ENCODE measurements around the gene TRANK1.
A peak's percentile ranks its signal among the peaks of the same experiment; 100 is the strongest.
"Not testable (repeated sequence)": the region's sequence is repeated elsewhere in the genome, so short reads cannot be mapped to it uniquely, and the experiment has no call there.

Gene TRANK1

DNA sequence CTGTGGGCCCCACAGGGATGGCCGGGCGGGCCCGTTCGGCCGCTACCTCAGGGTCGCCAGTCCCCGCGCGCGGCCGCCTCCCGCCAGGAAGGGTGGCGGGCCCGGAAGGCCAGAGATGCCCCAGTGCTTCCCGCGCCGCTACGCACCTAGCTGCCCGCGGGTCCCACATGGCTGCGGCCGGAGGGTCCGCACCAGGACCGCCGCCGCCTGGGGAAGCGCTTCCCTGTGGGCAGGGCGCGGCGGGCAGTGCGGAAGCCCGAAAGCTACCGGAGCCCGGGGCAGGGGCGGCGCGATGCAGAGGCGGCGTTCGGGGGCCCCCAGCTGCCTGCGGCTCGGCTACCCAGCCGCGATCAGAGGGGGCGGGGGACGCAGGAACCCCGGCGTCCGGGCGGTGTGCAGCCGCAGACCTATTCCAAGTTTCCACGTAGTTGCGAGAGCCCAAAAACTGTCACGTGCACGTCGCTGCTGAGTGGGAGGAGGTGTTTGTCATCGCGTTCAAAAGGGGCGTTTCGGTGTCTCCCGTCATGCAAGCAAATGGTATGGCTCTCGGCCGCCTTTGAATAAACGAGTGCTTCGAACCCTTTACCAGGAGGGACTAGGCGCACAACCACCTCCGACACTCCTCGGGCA is at the start of gene TRANK1:
Gene TRANK1 (minus strand): TSS at position 414 of the 630 bp plus-strand sequence. CDS start 245 bp downstream, at position 169.
- DNase-seq (ENCODE audit: extremely low read depth in 1 of 2, low read depth in 1 of 2): peak; percentile 59 to 77

DNA sequence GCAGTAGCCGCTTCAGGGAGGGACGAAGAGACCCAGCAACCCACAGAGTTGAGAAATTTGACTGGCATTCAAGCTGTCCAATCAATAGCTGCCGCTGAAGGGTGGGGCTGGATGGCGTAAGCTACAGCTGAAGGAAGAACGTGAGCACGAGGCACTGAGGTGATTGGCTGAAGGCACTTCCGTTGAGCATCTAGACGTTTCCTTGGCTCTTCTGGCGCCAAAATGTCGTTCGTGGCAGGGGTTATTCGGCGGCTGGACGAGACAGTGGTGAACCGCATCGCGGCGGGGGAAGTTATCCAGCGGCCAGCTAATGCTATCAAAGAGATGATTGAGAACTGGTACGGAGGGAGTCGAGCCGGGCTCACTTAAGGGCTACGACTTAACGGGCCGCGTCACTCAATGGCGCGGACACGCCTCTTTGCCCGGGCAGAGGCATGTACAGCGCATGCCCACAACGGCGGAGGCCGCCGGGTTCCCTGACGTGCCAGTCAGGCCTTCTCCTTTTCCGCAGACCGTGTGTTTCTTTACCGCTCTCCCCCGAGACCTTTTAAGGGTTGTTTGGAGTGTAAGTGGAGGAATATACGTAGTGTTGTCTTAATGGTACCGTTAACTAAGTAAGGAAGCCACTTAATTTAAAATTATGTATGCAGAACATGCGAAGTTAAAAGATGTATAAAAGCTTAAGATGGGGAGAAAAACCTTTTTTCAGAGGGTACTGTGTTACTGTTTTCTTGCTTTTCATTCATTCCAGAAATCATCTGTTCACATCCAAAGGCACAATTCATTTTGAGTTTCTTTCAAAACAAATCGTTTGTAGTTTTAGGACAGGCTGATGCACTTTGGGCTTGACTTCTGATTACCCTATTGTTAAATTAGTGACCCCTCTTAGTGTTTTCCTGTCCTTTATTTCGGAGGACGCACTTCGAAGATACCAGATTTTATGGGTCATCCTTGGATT is 48.8 kb upstream of the TRANK1 start, which contains the start of gene MLH1:
Gene MLH1 (plus strand): TSS at position 193 of the 958 bp plus-strand sequence. CDS start 30 bp downstream, at position 223.
- peak; percentile 78 to 88 for DNase-seq (ENCODE audit: extremely low read depth in 1 of 2, low read depth in 1 of 2)

DNA sequence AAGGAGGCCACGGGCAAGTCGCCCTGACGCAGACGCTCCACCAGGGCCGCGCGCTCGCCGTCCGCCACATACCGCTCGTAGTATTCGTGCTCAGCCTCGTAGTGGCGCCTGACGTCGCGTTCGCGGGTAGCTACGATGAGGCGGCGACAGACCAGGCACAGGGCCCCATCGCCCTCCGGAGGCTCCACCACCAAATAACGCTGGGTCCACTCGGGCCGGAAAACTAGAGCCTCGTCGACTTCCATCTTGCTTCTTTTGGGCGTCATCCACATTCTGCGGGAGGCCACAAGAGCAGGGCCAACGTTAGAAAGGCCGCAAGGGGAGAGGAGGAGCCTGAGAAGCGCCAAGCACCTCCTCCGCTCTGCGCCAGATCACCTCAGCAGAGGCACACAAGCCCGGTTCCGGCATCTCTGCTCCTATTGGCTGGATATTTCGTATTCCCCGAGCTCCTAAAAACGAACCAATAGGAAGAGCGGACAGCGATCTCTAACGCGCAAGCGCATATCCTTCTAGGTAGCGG is 48.0 kb upstream of the TRANK1 start, which contains the start of gene EPM2AIP1:
Gene EPM2AIP1 (minus strand): TSS at position 326 of the 520 bp plus-strand sequence. CDS start 54 bp downstream, at position 272.
- DNase-seq (ENCODE audit: extremely low read depth in 1 of 2, low read depth in 1 of 2): peak; percentile 92 to 99

DNA sequence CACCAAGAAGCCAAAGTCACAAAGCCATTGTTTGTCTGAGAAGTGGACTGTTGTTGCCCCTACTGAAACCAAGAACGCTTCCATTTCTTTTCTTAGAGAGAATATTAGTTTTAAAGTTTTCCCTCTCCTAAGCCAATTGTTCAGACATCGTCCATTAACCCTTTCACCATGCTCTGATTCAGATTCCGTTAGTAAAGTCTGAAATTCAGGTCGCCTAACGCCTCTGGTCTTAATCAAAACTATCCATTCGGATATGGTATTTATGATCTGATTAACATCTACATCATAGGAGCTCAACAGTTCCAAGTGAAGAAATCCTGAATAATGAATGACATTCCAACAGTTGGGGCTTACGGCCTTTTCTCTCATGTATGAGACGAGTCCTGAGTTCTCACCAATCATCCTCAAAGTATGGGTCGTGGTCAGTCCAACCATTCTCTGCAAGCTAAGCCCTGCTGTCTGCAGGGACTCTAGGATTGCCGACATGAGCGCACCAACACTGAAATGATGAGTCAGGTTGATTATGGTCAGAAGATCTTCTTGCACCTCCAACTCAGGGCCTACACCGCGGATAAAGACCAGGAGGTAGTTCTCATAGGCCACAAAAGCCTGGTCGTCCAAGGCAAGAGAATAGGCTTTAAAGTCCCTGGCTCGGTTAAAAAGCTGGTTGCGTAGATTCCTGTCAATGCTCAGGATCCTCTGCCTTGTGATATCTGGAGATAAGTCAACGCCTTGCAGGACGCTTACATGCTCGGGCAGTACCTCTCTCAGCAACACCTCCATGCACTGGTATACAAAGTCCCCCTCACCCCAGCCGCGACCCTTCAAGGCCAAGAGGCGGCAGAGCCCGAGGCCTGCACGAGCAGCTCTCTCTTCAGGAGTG is 47.3 kb upstream of the TRANK1 start:
- DNase-seq (ENCODE audit: extremely low read depth in 1 of 2, low read depth in 1 of 2): no peak

DNA sequence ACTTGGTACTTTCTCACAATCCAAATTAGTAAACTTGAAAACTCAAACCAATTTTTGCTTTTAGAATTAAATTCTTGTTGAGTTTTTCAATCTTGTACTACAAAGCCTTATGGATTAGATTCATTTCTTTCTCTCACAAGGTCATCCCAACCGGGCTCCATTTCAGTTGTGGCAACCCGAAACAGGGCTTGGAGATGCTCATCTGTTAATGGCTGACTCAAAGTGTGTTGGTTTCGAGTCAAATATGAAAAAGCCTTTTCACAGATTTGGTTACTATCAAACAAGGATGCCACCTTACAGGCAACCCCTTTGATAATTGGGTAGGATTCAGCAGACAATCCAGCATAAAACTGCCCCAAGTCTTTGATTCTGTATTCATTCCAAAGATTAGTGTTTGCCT is 46.3 kb upstream of the TRANK1 start:
- peak in 1 of 2 donors; percentile 37 for DNase-seq (ENCODE audit: extremely low read depth in 1 of 2, low read depth in 1 of 2)

DNA sequence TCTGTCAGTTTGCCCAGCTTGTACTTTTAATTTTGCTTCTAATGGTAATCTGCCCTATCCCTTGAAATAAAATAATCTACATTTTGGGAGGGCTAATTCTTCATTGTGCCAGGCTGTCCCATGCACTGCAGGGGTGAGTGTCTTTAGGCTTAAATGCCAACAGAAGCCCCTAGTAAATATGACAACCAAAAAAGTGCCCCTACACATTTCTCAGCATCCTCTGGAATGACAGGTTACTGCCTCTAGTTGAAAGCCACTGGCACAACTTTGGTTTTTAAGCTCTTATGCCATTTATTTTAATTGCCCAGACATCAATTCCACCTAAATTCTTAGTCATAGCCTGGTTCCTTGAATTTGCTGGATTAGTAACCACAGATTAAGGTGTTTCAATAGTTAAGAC is 44.7 kb upstream of the TRANK1 start:
- DNase-seq (ENCODE audit: extremely low read depth in 1 of 2, low read depth in 1 of 2): no peak

DNA sequence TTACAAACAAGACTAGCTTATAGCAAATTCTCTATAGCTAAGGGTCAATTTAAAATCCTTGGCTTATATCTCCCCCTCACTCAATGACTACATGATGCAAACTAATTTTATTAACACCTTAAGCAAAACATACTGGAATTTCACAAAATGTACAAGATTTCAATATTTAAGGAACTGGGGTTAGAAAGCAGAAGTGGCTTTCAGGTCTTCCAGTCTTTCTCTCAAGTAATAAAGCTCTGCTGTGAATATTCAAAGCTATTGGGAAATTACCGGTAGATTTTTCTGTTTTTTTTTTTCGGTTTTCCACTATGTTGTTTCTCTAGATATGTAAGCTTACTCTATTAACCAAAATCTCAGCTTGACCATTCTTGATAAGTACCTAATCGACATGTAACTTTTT is 44.2 kb upstream of the TRANK1 start:
- no peak for DNase-seq (ENCODE audit: extremely low read depth in 1 of 2, low read depth in 1 of 2)

DNA sequence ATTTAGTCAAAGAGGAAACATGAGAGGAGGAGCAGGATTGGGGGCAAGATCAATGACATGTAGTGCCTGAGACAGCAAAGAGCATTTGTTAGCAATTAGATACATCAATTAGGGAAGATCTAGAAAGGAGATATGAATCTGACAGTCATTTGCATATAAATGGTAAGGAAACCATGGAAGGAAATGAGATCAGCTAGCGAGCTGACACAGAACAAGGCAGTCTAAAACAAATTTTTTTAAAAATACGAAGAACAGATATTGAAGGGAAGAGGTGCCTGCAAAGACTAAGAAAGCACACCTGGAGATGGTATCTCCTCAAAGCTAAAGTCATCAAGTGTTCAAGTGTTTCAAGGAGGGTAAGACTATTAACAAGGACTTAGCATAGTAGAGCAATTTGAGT is 43.5 kb upstream of the TRANK1 start:
- DNase-seq (ENCODE audit: extremely low read depth in 1 of 2, low read depth in 1 of 2): no peak

DNA sequence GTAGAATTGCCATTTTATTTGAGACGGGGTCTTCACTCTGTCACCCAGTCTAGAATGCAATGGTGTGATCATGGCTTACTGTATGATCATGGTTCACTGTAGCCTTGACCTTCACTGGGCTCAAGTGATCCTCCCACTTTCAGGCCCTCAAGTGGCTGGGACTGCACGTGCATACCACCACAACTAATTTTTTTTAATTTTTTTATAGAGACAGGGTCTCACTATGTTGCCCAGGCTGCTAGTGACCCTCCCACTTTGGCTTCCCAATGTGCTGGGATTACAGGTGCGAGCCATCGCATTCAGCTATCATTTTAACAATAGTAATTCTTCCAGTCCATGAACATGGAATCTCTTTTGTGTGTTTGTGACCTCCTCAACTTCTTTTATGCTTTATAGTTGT is 36.2 kb upstream of the TRANK1 start:
- DNase-seq (ENCODE audit: extremely low read depth in 1 of 2, low read depth in 1 of 2): no peak

DNA sequence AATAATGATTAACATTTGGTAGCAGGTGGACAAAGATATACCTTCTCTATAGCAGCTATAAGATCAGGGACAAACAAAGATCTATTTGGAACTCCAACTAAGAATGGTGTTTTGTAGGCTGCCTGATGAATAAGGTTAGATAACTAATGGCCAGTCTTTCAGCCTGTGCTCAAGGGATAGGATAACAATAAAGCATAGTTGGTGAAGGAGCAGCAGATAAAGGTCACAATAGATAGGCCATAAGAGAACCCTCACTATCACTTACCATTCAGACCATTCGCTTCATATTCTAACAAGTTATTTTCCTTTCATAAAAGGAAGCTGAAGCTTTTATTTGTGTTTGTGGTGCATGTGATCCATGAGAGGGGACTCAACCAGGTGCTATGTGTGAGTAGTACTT is 28.3 kb upstream of the TRANK1 start:
- DNase-seq (ENCODE audit: extremely low read depth in 1 of 2, low read depth in 1 of 2): no peak

DNA sequence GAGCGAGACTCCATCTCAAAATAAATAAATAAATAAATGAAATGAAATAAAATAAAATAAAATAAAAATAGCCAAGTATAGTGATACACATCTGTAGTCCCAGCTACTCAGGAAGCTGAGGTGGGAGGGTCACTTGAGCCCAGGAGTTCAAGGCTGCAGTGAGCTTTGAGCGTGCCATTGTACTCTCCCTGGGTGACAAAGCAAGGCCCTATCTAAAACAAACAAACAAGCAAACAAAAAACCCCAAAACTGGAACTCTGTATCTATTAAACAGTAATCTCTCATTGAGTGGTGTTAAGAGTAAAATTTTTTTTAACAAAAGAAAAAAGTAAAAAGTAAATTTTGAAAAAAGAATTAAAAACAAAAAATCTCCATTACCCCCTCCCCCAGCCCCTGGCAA is 27.3 kb upstream of the TRANK1 start:
- DNase-seq (ENCODE audit: extremely low read depth in 1 of 2, low read depth in 1 of 2): no peak

DNA sequence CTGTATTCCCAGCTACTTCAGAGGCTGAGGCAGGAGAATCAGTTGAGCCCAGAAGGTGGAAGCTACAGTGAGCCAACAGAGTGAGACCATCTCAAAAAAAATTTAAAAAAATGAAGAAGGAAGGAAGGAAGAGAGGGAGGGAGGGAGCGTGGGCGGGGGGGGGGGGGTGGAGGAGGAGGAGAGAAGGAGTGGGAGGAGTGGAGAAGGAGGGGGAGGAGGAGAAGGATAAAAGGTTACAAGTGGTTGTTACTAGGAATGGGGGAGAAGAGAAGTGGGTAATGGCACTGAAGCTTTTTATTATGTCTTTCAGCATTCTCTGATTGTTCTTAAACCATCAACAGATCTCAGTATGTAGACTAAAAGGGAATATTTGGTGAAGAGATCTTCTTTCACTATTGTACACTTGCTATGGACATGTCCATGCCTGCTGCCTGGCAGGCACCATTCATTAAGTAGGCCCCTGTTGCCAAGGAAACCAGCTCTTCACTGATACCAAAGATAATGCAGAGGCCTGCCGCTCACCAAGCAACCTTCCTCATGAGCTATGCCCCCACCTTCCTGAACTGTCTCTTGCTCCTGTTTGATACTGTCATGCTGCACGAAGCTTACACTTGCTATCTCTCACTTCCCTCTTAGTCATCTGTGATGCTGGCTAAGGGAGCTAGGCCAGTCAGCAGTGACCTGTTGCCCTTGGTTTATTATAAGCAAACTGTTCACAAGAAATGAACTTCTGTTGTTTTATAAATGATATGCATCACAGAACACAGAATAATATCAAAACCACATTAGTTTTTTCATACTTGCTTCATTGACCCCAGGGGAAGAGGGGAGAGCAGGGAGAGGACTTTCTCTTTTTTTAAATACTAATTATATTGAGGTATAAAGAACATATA is 24.9 kb upstream of the TRANK1 start:
- peak in 1 of 2 donors; percentile 53 for DNase-seq (ENCODE audit: extremely low read depth in 1 of 2, low read depth in 1 of 2)

DNA sequence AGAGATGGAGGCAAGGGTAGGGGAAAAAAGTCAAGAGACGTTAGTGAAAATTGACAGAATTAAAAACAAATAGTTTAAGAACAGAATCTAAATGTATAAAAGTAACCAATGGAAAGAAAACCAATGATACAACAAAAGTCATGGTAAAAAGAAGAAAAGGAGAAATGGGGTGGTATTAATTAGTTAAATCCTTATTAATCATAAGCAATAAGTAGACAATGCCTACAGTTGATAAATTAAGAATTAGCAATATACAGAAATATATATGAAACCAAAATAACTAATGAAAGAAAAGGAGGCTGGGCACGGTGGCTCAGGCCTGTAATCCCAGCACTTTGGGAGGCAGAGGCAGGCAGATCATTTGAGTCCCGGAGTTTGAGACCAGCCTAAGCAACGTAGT is 24.2 kb upstream of the TRANK1 start:
- DNase-seq (ENCODE audit: extremely low read depth in 1 of 2, low read depth in 1 of 2): no peak

DNA sequence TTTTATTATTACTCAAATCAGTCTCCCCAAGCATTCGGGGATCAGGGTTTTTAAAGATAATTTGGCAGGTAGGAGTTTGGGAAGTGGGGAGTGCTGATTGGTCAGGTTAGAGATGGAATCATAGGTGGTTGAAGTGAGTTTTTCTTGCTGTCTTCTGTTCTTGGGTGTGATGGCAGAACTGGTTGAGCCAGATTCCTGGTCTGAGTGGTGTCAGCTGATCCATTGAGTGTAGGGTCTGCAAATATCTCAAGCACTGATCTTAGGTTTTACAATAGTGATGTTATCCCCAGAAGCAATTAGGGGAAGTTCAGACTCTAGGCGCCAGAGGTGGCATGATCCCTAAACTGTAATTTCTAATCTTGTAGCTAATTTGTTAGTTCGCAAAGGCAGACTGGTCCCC is 20.6 kb upstream of the TRANK1 start:
- no peak for DNase-seq (ENCODE audit: extremely low read depth in 1 of 2, low read depth in 1 of 2)

DNA sequence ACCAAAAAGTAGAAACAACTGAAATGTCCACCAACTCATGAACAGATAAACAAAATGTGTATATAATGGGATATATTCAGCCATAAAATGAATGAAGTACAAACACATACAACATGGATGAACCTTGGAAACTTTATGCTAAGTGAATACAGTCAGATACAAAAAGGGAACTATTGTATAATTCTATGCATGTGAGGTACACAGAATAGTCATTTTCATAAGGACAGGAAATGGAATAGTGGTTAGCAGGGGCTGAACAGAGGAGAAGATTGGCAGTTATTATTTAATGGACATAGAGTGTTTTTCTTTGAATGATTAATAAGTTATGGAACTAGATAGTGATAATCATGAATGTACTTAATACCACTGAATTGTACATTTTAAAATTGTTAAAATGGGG is 20.0 kb upstream of the TRANK1 start:
- no peak for DNase-seq (ENCODE audit: extremely low read depth in 1 of 2, low read depth in 1 of 2)

DNA sequence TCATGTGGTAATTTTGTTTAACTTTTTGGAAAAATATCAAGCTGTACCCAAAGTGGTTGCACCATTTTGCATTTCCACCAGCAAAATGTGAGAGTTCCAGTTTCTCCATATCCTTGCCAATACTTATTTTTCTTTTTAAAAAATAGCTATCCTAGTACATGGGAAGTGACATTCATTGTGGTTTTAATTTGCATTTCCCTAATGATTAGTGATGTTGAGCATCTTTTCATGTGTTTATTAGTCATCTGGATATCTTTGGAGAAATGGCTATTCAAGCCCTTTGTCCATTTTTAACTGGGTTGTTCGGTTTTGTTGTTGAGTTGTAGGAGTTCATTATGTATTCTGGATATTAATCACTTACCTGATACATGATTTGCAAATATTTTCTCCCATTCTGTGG is 19.5 kb upstream of the TRANK1 start:
- no peak for DNase-seq (ENCODE audit: extremely low read depth in 1 of 2, low read depth in 1 of 2)

DNA sequence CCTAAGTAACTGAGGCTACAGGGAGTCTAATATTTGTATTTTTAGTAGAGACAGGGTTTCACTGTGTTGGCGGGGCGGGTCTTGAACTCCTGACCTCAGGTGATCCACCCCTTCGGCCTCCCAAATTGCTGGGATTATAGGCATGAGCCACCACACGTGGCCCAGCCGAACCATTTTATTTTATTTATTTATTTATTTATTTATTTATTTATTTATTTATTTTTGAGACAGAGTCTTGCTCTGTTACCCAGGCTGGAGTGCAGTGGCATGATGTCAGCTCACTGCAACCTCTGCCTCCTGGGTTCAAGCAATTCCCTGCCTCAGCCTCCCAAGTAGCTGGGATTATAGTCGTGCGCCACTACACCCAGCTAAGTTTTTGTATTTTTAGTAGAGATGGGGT is 18.2 kb upstream of the TRANK1 start:
- not testable (repeated sequence) for DNase-seq (ENCODE audit: extremely low read depth in 1 of 2, low read depth in 1 of 2)

DNA sequence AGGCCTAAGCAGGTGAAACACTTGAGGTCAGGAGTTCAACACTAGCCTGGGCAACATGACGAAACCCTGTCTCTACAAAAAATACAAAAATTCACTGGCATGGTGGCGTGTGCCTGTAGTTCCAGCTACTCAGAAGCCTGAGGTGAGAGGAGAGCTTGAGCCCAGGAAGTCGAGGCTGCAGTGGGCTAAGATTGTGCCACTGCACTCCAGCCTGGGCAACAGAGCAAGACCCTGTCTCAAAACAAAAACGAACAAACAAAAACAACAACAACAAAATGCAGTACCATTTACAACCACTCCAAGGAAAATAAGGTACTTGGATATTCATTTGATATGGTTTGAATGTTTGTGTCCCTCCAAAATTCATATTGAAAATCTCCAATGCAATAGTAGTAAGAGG is 15.6 kb upstream of the TRANK1 start:
- DNase-seq (ENCODE audit: extremely low read depth in 1 of 2, low read depth in 1 of 2): no peak

DNA sequence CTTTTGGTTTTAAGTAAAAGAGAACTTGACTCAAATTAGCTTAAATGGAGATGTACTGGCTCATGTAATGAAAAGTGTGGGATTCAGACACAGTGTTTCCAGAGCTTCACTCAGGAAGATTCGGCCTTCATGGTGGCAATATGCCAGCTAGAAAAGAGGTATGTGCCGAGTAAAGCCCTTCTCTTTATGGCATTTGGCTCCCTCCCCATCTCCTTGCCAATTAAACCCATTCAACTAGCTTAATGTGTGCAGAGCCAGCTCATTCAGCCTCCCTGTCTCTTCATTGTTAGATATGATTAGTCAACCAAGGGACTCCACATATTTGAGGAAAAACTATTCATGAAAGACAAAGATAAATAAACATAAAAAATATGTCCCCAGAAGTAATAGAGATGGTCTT is 15.0 kb upstream of the TRANK1 start:
- DNase-seq (ENCODE audit: extremely low read depth in 1 of 2, low read depth in 1 of 2): no peak

Data from stimulated activated CD8-positive, alpha-beta memory T cell treated with anti-CD3 and anti-CD28 coated beads, Interleukin-7, amount 100 ng/mL, for 48 hours (primary cell).